Measurements from ENCODE around the gene PIGB.
A peak's percentile ranks its signal among the peaks of the same experiment; 100 is the strongest.
"Not testable (repeated sequence)": the region's sequence is repeated elsewhere in the genome, so short reads cannot be mapped to it uniquely, and the experiment has no call there.

Gene PIGB

DNA sequence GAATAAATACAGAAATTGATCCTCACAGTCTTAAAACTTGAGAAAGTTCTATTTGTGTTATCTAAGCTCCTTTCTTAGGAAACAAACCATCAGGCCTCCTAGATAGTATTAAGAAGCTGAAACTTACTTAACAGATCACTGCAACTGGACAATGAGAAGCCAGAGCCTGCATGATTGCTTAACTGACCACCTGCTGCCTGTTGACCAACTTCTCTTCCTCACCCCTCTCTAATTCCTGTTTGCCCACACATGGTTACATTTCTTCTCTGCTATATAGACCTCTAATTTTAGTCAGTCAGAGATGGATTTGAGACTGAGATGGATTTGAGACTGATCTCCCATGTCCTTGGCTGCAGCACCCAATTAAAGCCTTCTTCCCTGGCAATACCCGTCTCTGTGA, 75.7 kb downstream of the PIGB start:
- Histone ChIP-seq H3K9me3 (ENCODE audit: severe bottlenecking) (peaks cover 3% of the 10 kb centered on the region), H3K4me3 (ENCODE audit: low read depth, low read length) (no peak overlapping the region), H3K27me3 (ENCODE audit: insufficient read depth, low read depth, severe bottlenecking) (no peaks in the 10 kb centered on the region), H3K36me3 (no peaks in the 10 kb centered on the region), H3K27ac (0 out of 2 replicates have a peak overlapping the region, but pooled peaks have one; percentile 29)
- TF ChIP-seq, protein P1, sequence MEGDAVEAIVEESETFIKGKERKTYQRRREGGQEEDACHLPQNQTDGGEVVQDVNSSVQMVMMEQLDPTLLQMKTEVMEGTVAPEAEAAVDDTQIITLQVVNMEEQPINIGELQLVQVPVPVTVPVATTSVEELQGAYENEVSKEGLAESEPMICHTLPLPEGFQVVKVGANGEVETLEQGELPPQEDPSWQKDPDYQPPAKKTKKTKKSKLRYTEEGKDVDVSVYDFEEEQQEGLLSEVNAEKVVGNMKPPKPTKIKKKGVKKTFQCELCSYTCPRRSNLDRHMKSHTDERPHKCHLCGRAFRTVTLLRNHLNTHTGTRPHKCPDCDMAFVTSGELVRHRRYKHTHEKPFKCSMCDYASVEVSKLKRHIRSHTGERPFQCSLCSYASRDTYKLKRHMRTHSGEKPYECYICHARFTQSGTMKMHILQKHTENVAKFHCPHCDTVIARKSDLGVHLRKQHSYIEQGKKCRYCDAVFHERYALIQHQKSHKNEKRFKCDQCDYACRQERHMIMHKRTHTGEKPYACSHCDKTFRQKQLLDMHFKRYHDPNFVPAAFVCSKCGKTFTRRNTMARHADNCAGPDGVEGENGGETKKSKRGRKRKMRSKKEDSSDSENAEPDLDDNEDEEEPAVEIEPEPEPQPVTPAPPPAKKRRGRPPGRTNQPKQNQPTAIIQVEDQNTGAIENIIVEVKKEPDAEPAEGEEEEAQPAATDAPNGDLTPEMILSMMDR (IDR thresholded peaks at IDR 0.05; ENCODE audit: low read depth, low read length), result no peak
- DNase-seq, result no peak

DNA sequence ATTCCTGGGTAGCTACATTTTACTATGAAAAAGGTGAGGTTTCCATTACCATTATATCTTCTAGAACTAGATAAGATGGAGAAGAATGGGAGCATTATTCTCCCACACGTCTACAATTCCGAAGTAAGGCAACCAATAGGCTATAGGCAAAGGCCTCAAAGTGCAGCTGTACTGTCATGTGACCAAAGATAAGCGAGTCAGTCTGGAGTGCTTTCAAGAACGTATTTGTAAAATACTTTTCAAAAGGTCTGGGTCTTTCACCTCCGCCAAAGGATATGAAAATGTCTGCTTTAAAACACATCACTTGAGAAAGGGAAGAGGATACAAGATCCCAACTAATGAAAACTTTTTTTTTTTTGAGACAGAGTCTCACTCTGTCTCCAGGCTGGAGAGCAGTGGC, 79.2 kb downstream of the PIGB start:
- H3K36me3 ChIP-seq, result no peaks in the 10 kb centered on the region
- TF ChIP-seq, protein P1 (IDR thresholded peaks at IDR 0.05; ENCODE audit: low read depth, low read length), result no peak
- no peak for DNase-seq
- H3K9me3 ChIP-seq (ENCODE audit: severe bottlenecking), result peaks cover 3% of the 10 kb centered on the region
- no peak overlapping the region for H3K4me3 ChIP-seq (ENCODE audit: low read depth, low read length)
- H3K27ac ChIP-seq, result no peak overlapping the region
- no peaks in the 10 kb centered on the region for H3K27me3 ChIP-seq (ENCODE audit: insufficient read depth, low read depth, severe bottlenecking)

DNA sequence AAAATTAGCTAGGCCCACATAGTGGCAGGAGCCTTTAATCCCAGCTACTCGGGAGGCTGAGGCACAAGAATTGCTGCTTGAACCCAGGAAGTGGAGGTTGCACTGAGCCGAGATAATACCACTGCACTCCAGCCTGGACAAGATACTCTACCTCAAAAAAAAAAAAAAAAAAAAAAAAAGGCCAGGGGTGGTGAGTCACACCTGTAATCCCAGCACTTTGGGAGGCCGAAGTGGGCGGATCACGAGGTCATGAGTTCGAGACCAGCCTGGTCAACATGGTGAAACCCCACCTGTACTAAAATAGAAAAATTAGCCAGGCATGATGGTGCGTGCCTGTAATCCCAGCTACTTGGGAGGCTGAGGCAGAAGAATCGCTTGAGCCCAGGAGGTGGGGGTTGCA, 81.0 kb downstream of the PIGB start:
- H3K9me3 ChIP-seq (ENCODE audit: severe bottlenecking); H3K4me3 ChIP-seq (ENCODE audit: low read depth, low read length); DNase-seq; H3K27me3 ChIP-seq (ENCODE audit: insufficient read depth, low read depth, severe bottlenecking); H3K27ac ChIP-seq; H3K36me3 ChIP-seq: not testable (repeated sequence)

DNA sequence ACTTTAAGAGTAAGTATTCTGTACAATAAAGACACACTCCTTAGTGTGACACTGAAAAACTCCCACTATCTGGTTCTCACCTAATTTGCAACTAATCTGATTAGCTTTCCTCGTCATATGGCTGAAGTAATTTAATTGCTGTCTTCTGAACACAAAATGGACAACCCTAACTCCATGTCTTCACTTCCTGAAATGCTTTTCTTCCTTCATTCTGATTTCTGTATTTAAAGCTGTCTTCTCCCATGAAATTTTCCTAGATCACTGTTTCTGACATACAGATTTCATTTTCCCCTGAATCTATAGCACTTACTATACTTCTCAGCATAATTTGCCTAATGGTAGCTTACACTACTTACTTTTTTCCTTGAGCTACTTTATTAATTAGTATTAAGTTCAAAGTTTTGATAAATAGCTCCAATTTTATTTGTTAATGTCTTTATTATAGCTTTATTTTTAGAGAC, 82.8 kb downstream of the PIGB start:
- TF ChIP-seq, protein P1 (IDR thresholded peaks at IDR 0.05; ENCODE audit: low read depth, low read length), result no peak
- DNase-seq, result no peak
- no peaks in the 10 kb centered on the region for H3K27me3 ChIP-seq (ENCODE audit: insufficient read depth, low read depth, severe bottlenecking)
- no peaks in the 10 kb centered on the region for H3K36me3 ChIP-seq
- H3K9me3 ChIP-seq (ENCODE audit: severe bottlenecking), result no peaks in the 10 kb centered on the region
- peak overlapping the region; percentile 10 for H3K27ac ChIP-seq
- H3K4me3 ChIP-seq (ENCODE audit: low read depth, low read length), result no peak overlapping the region

DNA sequence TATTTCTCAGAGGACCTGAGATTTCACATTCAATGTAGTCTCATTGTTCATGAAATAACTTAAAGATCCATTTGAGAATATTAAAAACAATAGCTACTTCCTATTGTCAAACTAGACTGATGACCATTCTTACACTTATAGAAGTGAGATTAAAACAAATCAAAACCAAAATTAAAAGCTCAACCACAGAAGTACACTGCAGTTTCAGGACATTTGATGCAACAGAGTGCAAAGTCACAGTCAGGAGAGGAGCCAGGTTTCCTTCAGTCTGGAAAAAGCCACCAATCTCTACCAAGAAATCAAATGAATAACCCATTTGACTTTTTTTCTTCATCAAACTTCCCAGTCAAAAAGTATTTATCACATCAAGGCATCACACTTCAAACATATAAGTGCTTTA, 83.7 kb downstream of the PIGB start:
- no peaks in the 10 kb centered on the region for H3K36me3 ChIP-seq
- H3K27ac ChIP-seq, result no peak overlapping the region
- TF ChIP-seq, protein P1 (IDR thresholded peaks at IDR 0.05; ENCODE audit: low read depth, low read length), result no peak
- H3K27me3 ChIP-seq (ENCODE audit: insufficient read depth, low read depth, severe bottlenecking), result no peaks in the 10 kb centered on the region
- no peak overlapping the region for H3K4me3 ChIP-seq (ENCODE audit: low read depth, low read length)
- no peaks in the 10 kb centered on the region for H3K9me3 ChIP-seq (ENCODE audit: severe bottlenecking)
- no peak for DNase-seq

DNA sequence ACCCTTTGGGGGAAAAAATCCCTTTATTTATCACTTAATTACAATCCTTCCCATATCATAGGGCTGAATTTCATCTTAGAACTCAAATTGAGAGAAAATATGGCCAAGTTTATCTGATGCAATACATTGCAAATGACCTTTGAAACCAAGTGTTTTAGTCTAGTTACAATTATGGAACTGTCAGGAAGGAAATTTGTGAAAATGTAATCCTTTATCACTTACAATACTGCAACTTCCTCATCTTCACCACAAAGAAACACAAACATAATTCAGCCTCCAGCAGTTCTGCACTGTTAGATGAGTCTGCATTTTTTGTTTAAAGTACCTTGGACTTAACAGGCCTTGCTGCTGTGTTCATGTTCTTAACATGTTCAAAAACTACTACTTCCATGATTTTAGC, 84.5 kb downstream of the PIGB start:
- Histone ChIP-seq H3K36me3 (no peaks in the 10 kb centered on the region), H3K9me3 (ENCODE audit: severe bottlenecking) (no peaks in the 10 kb centered on the region), H3K27ac (no peak overlapping the region), H3K27me3 (ENCODE audit: insufficient read depth, low read depth, severe bottlenecking) (no peaks in the 10 kb centered on the region), H3K4me3 (ENCODE audit: low read depth, low read length) (no peak overlapping the region)
- TF ChIP-seq, protein P1 (IDR thresholded peaks at IDR 0.05; ENCODE audit: low read depth, low read length), result no peak
- no peak for DNase-seq

All from WERI-Rb-1 (cell line).